Stimulated activated CD8-positive, alpha-beta memory T cell treated with anti-CD3 and anti-CD28 coated beads, Interleukin-7, amount 100 ng/mL, for 48 hours (primary cell): ENCODE measurements around the gene SLC12A2.

Experiments
- DNase-seq, 2 donors: peaks; one replicate each; pipeline ENCODE4 v3.0.0-alpha.2; 2020; ENCODE audit warnings: low read depth in 1 of 2; ENCODE audit errors: extremely low read depth in 1 of 2

Gene SLC12A2

GRCh38 chr5:128097224-128097623 lies 13.7 kb downstream of the SLC12A2 start:
- DNase-seq, result no peak

- no peak for DNase-seq
These were observed 14.2 kb downstream of the SLC12A2 start for GRCh38 chr5:128097781-128098180.

GRCh38 chr5:128099944-128100343 lies 16.4 kb downstream of the SLC12A2 start:
- DNase-seq, result no peak

- DNase-seq, result no peak
These were observed 17.4 kb downstream of the SLC12A2 start for GRCh38 chr5:128100860-128101557.

- no peak for DNase-seq
These were observed 18.1 kb downstream of the SLC12A2 start for GRCh38 chr5:128101676-128102075.

GRCh38 chr5:128105203-128105602 lies 21.6 kb downstream of the SLC12A2 start:
- no peak for DNase-seq

GRCh38 chr5:128109138-128109537 lies 25.6 kb downstream of the SLC12A2 start:
- no peak for DNase-seq

- DNase-seq, result no peak
These were observed 26.2 kb downstream of the SLC12A2 start for GRCh38 chr5:128109766-128110165.

- no peak for DNase-seq
These were observed 28.4 kb downstream of the SLC12A2 start for GRCh38 chr5:128111818-128112448.

- no peak for DNase-seq
These were observed 32.9 kb downstream of the SLC12A2 start for GRCh38 chr5:128116445-128116844.

GRCh38 chr5:128118214-128118613 lies 34.6 kb downstream of the SLC12A2 start:
- DNase-seq, result no peak

GRCh38 chr5:128121651-128122050 lies 38.1 kb downstream of the SLC12A2 start:
- DNase-seq, result no peak

GRCh38 chr5:128123936-128124335 lies 40.4 kb downstream of the SLC12A2 start:
- no peak for DNase-seq

- DNase-seq, result no peak
These were observed 42.7 kb downstream of the SLC12A2 start for GRCh38 chr5:128126241-128126640.

GRCh38 chr5:128132499-128132898 lies 48.9 kb downstream of the SLC12A2 start:
- DNase-seq, result no peak

- no peak for DNase-seq
These were observed 51.7 kb downstream of the SLC12A2 start for GRCh38 chr5:128135286-128135685.

GRCh38 chr5:128143911-128144310 lies 60.3 kb downstream of the SLC12A2 start:
- DNase-seq, result no peak

GRCh38 chr5:128144491-128144890 lies 60.9 kb downstream of the SLC12A2 start:
- no peak for DNase-seq

GRCh38 chr5:128146671-128147070 lies 63.1 kb downstream of the SLC12A2 start:
- DNase-seq, result no peak

- DNase-seq, result no peak
These were observed 71.4 kb downstream of the SLC12A2 start for GRCh38 chr5:128154943-128155342.

GRCh38 chr5:128155776-128156175 lies 72.2 kb downstream of the SLC12A2 start:
- DNase-seq, result no peak

- no peak for DNase-seq
These were observed 73.0 kb downstream of the SLC12A2 start for GRCh38 chr5:128156521-128156920.

GRCh38 chr5:128158342-128158741 lies 74.8 kb downstream of the SLC12A2 start:
- no peak for DNase-seq
